Right cardiac atrium (tissue), 5 donors: ENCODE measurements around the gene CHI3L1. TPM values are rescaled to one million over a fixed set of nuclear protein-coding genes. Genes with fewer than 3 reads are reported as not detected.
A peak's percentile ranks its signal among the peaks of the same experiment; 100 is the strongest.

ENCODE experiments used
- ATAC-seq, 2 donors: fragments of 200-7000 bp; cut with Tn5 transposase; one replicate each; pipeline versions ENCODE4 v1.8.0 to v1.9.1; 2020; ENCODE audit warnings: moderate library complexity in 2 of 2, mild to moderate bottlenecking in 1 of 2
- DNase-seq, 3 donors: peaks; one replicate each; pipeline ENCODE4 v3.0.0-alpha.2; 2020
- H3K27ac ChIP-seq: one replicate; pipeline ENCODE4 v1.5.1; 2013; ENCODE audit warnings: mild to moderate bottlenecking, low read length, control low read depth, moderate library complexity
- H3K27me3 ChIP-seq: one replicate; pipeline ENCODE4 v1.6.1; 2013; ENCODE audit not compliant: control insufficient read depth, insufficient read depth
- H3K4me1 ChIP-seq: one replicate; pipeline ENCODE4 v1.6.1; 2013; ENCODE audit warnings: low read length; ENCODE audit not compliant: control insufficient read depth, insufficient read depth
- H3K4me3 ChIP-seq: one replicate; pipeline ENCODE4 v1.5.1; 2013; ENCODE audit warnings: low read length, control low read depth
- H3K9me3 ChIP-seq: one replicate; pipeline ENCODE4 v1.6.1; 2013; ENCODE audit warnings: low read length; ENCODE audit not compliant: control insufficient read depth
- WGBS: extraction: QIAGEN DNeasy Blood & Tissue Kit; methylation state at CpG from one replicate; pipeline ENCODE4 v1.1.7; 2013; 5-methylcytosine and 5-hydroxymethylcytosine counted together
- intact Hi-C, 4 donors: fragments of 100-400 bp; cut with DNase I; formaldehyde crosslinking; loops; one replicate each; pipeline versions ENCODE4 v1.11.0 to v1.14.0; 2022 to 2023
- polyA plus RNA-seq: library from polyadenylated mRNA; stranded (reverse); fragments of 200-250 nt; gene quantifications from one replicate; pipeline ENCODE4 v1.2.3, GENCODE V29; 2013
- total RNA-seq, 4 donors: library from RNA; stranded (reverse); fragmentation: NEBNext Ultra II Directional; extraction: Animal tissue kit (Norgen Biotek cat#: 25700); gene quantifications; one replicate each; pipeline ENCODE4 v1.2.1, GENCODE V29; 2021
- donor health status: healthy with polysubstance abuse.
- donor health status: DM: no; HTN: yes; CAD: no.
- donor health status: DM: no; HTN: no; CAD: no.
- donor health status: DM: no; HTN: yes; CAD: no; lungs with severe emphysema.
- donor health status: DM: yes; HTN: yes; CAD: no.

CHI3L1 gene
- total and polyA plus RNA-seq, 5 donors = 1.1 to 4.9 (median 1.7) TPM; not detected in 1

DNA sequence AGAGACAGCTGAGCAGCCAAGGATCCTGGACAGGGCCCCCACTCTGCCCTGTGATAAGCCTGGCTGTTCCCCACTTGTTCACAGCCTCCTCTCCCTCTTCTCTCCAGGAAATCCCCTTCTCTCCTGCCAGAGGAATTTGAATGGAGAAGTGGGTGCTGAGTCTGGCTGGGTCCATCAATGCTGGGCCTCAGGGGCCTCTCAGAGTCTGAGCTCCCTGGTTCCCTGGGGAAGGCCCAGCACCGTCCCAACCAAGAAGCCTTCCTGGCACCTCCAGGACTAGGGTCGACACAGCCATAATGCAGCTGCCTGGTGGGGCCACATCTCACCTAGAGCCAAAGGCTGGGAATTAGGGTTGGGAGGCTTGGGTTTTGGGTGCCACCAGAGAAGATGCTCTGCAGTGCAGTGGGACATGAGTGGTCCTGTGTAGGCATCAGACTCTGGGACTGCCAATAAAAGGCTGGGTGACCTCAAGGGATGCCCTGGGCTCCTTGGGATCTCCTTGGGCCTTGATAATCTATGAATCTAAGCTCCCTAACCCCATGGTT, 13.4 kb downstream of the CHI3L1 start:
- H3K27ac ChIP-seq = no peak overlapping the region
- ATAC-seq (no peak), DNase-seq (no peak)
- intact Hi-C loops = loop anchor here in 2 of 4 donors (5.0 kb wide), 3 partner anchors 51 to 136 kb away; no protein-coding TSS in a partner anchor
- no peaks in the 10 kb centered on the region for H3K27me3 ChIP-seq
- no peak overlapping the region for H3K4me3 ChIP-seq
- WGBS = 75% methylated on average over 2 of the region's 2 CpGs
- H3K9me3 ChIP-seq = no peaks in the 10 kb centered on the region
- H3K4me1 ChIP-seq = peaks cover 6% of the 10 kb centered on the region

GRCh38 chr1:203172184-203173010, 14.1 kb downstream of the CHI3L1 start:
- H3K27ac ChIP-seq = no peak overlapping the region
- intact Hi-C loops = loop anchor here in 2 of 4 donors (5.0 kb wide), 3 partner anchors 50 to 135 kb away; no protein-coding TSS in a partner anchor
- peak; percentile 36 to 57 for ATAC-seq
- H3K27me3 ChIP-seq = no peaks in the 10 kb centered on the region
- H3K4me3 ChIP-seq = no peak overlapping the region
- peak; percentile 44 to 84 (median 72) for DNase-seq
- WGBS = 49% methylated on average over 8 of the region's 8 CpGs
- H3K4me1 ChIP-seq = peaks cover 6% of the 10 kb centered on the region
- no peaks in the 10 kb centered on the region for H3K9me3 ChIP-seq

- Histone ChIP-seq H3K27me3 (no peaks in the 10 kb centered on the region), H3K4me3 (no peak overlapping the region), H3K4me1 (peaks cover 6% of the 10 kb centered on the region), H3K27ac (no peak overlapping the region), H3K9me3 (no peaks in the 10 kb centered on the region)
- ATAC-seq (no peak), DNase-seq (no peak)
- 93% methylated on average over 22 of the region's 22 CpGs for WGBS
- intact Hi-C loops = loop anchor here in 2 of 4 donors (5.0 kb wide), 3 partner anchors 49 to 134 kb away; no protein-coding TSS in a partner anchor
Observed at GRCh38 chr1:203171341-203172183, 14.9 kb downstream of the CHI3L1 start.

- H3K27me3 ChIP-seq = no peaks in the 10 kb centered on the region
- no peaks in the 10 kb centered on the region for H3K4me1 ChIP-seq
- DNase-seq (no peak), ATAC-seq (no peak)
- WGBS = 83% methylated on average over 8 of the region's 8 CpGs
- no peaks in the 10 kb centered on the region for H3K9me3 ChIP-seq
- no peak overlapping the region for H3K27ac ChIP-seq
- H3K4me3 ChIP-seq = no peak overlapping the region
- intact Hi-C loops = loop anchor here in 2 of 4 donors (5.0 kb wide), 3 partner anchors 48 to 133 kb away; no protein-coding TSS in a partner anchor
Observed at GRCh38 chr1:203170625-203171330, 15.7 kb downstream of the CHI3L1 start.

GRCh38 chr1:203169770-203170520, 16.6 kb downstream of the CHI3L1 start:
- ATAC-seq (no peak), DNase-seq (no peak)
- Histone ChIP-seq H3K9me3 (no peaks in the 10 kb centered on the region), H3K4me1 (no peaks in the 10 kb centered on the region), H3K27me3 (no peaks in the 10 kb centered on the region), H3K27ac (no peak overlapping the region), H3K4me3 (no peak overlapping the region)
- intact Hi-C loops = loop anchor here in 2 of 4 donors (5.0 kb wide), 3 partner anchors 48 to 133 kb away; no protein-coding TSS in a partner anchor
- WGBS = 85% methylated on average over 21 of the region's 21 CpGs

DNA sequence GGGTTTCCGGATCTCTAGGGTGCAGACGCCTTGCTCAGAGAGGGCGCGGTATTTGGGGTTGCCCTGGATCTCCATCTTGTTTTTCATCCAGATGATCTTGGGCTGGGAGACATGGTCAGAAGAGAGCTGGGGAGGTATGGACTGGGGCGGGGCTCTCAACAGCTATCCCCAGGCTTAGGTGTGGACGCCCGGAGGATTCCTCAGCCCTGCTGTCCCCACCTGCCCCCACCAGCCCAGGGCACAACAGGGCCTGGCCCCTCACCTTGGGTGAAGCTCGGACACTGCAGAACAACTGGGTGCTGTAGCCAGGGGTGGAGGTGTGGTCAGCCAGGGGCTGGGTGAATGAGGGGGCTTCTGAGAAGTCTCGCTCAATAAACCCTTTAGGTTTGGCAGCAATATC, 17.5 kb downstream of the CHI3L1 start:
- Histone ChIP-seq H3K9me3 (no peaks in the 10 kb centered on the region), H3K27ac (no peak overlapping the region), H3K27me3 (no peaks in the 10 kb centered on the region), H3K4me1 (no peaks in the 10 kb centered on the region), H3K4me3 (no peak overlapping the region)
- 87% methylated on average over 9 of the region's 9 CpGs for WGBS
- DNase-seq (no peak), ATAC-seq (no peak)
- intact Hi-C loops = no loop called here

DNA sequence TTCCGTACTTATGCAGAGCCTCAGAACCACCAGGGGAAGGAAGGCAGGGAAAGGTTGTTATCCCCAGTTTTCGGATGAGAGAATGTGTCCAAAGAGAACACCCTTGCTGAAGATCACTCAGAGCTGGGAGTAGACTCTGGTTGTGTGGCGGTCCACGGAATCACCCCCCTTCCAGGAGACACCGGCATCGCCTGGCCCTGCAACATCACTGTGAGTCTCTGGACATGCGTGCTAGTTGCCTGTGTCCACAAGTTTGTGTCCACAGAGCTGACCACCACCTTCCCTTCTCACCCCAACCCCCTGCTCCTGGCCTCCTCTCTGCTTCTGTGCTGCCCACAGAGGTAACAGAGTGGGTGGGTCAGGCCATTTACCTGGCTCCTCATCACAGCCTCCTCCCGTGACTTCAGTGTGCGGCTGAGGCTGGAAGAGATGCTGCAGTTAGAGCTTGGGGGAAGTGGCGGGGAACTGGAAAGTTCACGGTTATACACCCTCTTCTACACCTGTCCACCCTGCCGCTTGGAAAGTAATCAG, 18.2 kb downstream of the CHI3L1 start:
- DNase-seq (no peak), ATAC-seq (no peak)
- intact Hi-C loops = no loop called here

GRCh38 chr1:203167913-203168200, 18.6 kb downstream of the CHI3L1 start:
- ATAC-seq (no peak), DNase-seq (no peak)
- intact Hi-C loops = no loop called here
- H3K4me3 ChIP-seq = no peak overlapping the region
- H3K27ac ChIP-seq = no peak overlapping the region
- no peaks in the 10 kb centered on the region for H3K27me3 ChIP-seq
- H3K9me3 ChIP-seq = no peaks in the 10 kb centered on the region
- no peaks in the 10 kb centered on the region for H3K4me1 ChIP-seq
- 93% methylated on average over 5 of the region's 5 CpGs for WGBS

More for the DNA sequence above, 18.2 kb downstream of the CHI3L1 start:
- no peaks in the 10 kb centered on the region for H3K4me1 ChIP-seq
- 96% methylated on average over 12 of the region's 12 CpGs for WGBS
- H3K9me3 ChIP-seq = no peaks in the 10 kb centered on the region
- no peak overlapping the region for H3K4me3 ChIP-seq
- H3K27ac ChIP-seq = no peak overlapping the region
- no peaks in the 10 kb centered on the region for H3K27me3 ChIP-seq

- no peak for ATAC-seq
- intact Hi-C loops = no loop called here
- no peaks in the 10 kb centered on the region for H3K4me1 ChIP-seq
- no peaks in the 10 kb centered on the region for H3K27me3 ChIP-seq
- DNase-seq = no peak
- H3K27ac ChIP-seq = no peak overlapping the region
- no peaks in the 10 kb centered on the region for H3K9me3 ChIP-seq
- 79% methylated on average over 23 of the region's 23 CpGs for WGBS
- H3K4me3 ChIP-seq = no peak overlapping the region
Observed at GRCh38 chr1:203167026-203167912, 19.2 kb downstream of the CHI3L1 start.
